Measurements from ENCODE around the gene ZNF14. TPM values are rescaled to one million over a fixed set of nuclear protein-coding genes. Genes with fewer than 3 reads are reported as not detected.
"Not testable (repeated sequence)": the region's sequence is repeated elsewhere in the genome, so short reads cannot be mapped to it uniquely, and the experiment has no call there.

ZNF14 gene
- 1 to 10 TPM; 5.6 to 5.7 TPM for total RNA-seq

- POLR2A ChIA-PET: interaction anchor here (0.5 to 1.4 kb wide), 6 partner anchors 35 to 608 kb away, joined by 3 to 4 read pairs (median 3); partner anchors contain the start of genes ZNF253, ZNF486 and ZNF93
- CTCF ChIA-PET: interaction anchor here (0.5 to 1.6 kb wide), 2 partner anchors 64 to 455 kb away, joined by 3 to 6 read pairs; partner anchors contain the start of gene ZNF101
Measured at GRCh38 chr19:19732579-19733501, at the start of gene ZNF14. Gene ZNF14, minus strand, starts transcription at chr19:19733112. Its CDS starts 154 bp downstream, at chr19:19732958.

- CTCF ChIA-PET: interaction anchor here (1.2 kb wide), 1 partner anchor 85 kb away, joined by 4 read pairs; no protein-coding TSS in a partner anchor
- POLR2A ChIA-PET: interaction anchor here (0.6 kb wide), 1 partner anchor 111 kb away, joined by 4 read pairs; no protein-coding TSS in a partner anchor
Measured at GRCh38 chr19:19781791-19782190, 48.9 kb upstream of the ZNF14 start.

GRCh38 chr19:19778666-19779065, 45.8 kb upstream of the ZNF14 start:
- POLR2A ChIA-PET: no interaction called here

GRCh38 chr19:19777692-19778091, 44.8 kb upstream of the ZNF14 start:
- POLR2A ChIA-PET: interaction anchor here (0.6 kb wide), 1 partner anchor 40 kb away, joined by 4 read pairs; no protein-coding TSS in a partner anchor

More at GRCh38 chr19:19778666-19779065, 45.8 kb upstream of the ZNF14 start:
- CTCF ChIA-PET: no interaction called here

GRCh38 chr19:19776206-19777008, 43.5 kb upstream of the ZNF14 start:
- POLR2A ChIA-PET: interaction anchor here (0.5 to 1.5 kb wide), 7 partner anchors 36 to 392 kb away, joined by 3 to 13 read pairs (median 5); partner anchors contain the start of gene ZNF506
- CTCF ChIA-PET: interaction anchor here (0.6 to 1.2 kb wide), 3 partner anchors 157 to 695 kb away, joined by 3 to 5 read pairs (median 4); no protein-coding TSS in a partner anchor

More at GRCh38 chr19:19777692-19778091, 44.8 kb upstream of the ZNF14 start:
- CTCF ChIA-PET: no interaction called here

- ChIA-PET CTCF (interaction anchor here (0.6 to 1.2 kb wide), 2 partner anchors 157 to 243 kb away, joined by 3 to 5 read pairs; no protein-coding TSS in a partner anchor), POLR2A (interaction anchor here (0.5 to 1.5 kb wide), 7 partner anchors 36 to 393 kb away, joined by 3 to 13 read pairs (median 5); partner anchors contain the start of gene ZNF506)
Measured at GRCh38 chr19:19775891-19776205, 42.9 kb upstream of the ZNF14 start.

- ChIA-PET POLR2A (no interaction called here), CTCF (no interaction called here)
Measured at GRCh38 chr19:19774354-19775033, 41.6 kb upstream of the ZNF14 start.

- POLR2A ChIA-PET: not testable (repeated sequence)
- CTCF ChIA-PET: interaction anchor here (0.6 kb wide), 2 partner anchors 186 to 962 kb away, joined by 3 read pairs; no protein-coding TSS in a partner anchor
Measured at GRCh38 chr19:19771963-19772362, 39.1 kb upstream of the ZNF14 start.

- POLR2A ChIA-PET, CTCF ChIA-PET: not testable (repeated sequence)
Measured at GRCh38 chr19:19769971-19770370, 37.1 kb upstream of the ZNF14 start.

- ChIA-PET POLR2A (no interaction called here), CTCF (interaction anchor here (1.2 kb wide), 1 partner anchor 9 kb away, joined by 3 read pairs; no protein-coding TSS in a partner anchor)
Measured at GRCh38 chr19:19758164-19758563, 25.3 kb upstream of the ZNF14 start.

- CTCF ChIA-PET: interaction anchor here (0.6 kb wide), 2 partner anchors 419 to 534 kb away, joined by 3 read pairs; no protein-coding TSS in a partner anchor
Measured at GRCh38 chr19:19752760-19753403, 20.0 kb upstream of the ZNF14 start.

GRCh38 chr19:19751846-19752245, 18.9 kb upstream of the ZNF14 start:
- CTCF ChIA-PET: interaction anchor here (0.6 kb wide), 1 partner anchor 533 kb away, joined by 3 read pairs; no protein-coding TSS in a partner anchor
- POLR2A ChIA-PET: no interaction called here

More at GRCh38 chr19:19752760-19753403, 20.0 kb upstream of the ZNF14 start:
- POLR2A ChIA-PET: no interaction called here

- CTCF ChIA-PET: no interaction called here
Measured at GRCh38 chr19:19750842-19751790, 18.2 kb upstream of the ZNF14 start.

GRCh38 chr19:19749908-19750841, 17.3 kb upstream of the ZNF14 start:
- ChIA-PET CTCF (no interaction called here), POLR2A (no interaction called here)

More at GRCh38 chr19:19750842-19751790, 18.2 kb upstream of the ZNF14 start:
- POLR2A ChIA-PET: no interaction called here

- ChIA-PET CTCF (no interaction called here), POLR2A (no interaction called here)
Measured at GRCh38 chr19:19749117-19749907, 16.4 kb upstream of the ZNF14 start.
